ENCODE measurements around the gene DENND1A.

Gene DENND1A

DNA sequence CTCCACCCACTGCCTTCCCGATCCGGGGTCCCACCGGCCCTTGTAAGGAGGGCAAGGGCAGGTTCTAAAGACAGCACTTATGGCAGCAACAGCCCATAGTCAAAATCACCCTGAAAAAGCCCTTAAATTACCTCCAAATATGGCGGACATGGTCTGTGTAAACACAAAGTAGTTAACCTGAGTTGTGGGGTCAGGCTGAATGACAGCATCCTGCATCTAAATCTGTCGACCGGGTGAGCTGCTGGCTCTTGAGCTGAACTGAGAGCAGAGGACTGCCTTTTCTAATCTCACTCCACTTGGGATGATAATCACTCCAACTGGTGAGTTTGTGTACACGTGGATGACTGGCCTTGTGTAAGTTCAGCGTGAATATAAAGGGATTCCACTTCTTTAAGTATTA is 249.6 kb downstream of the DENND1A start:
- H3K79me2 ChIP-seq (ENCODE audit: insufficient read depth, low read length) = no peaks in the 10 kb centered on the region
- no peaks in the 10 kb centered on the region for H3F3A ChIP-seq (ENCODE audit: low read depth)
- no peaks in the 10 kb centered on the region for H4K20me1 ChIP-seq (ENCODE audit: insufficient read depth, low read length, poor library complexity, severe bottlenecking)
- H3K4me1 ChIP-seq (ENCODE audit: insufficient read depth, low read length, poor library complexity, severe bottlenecking) = peaks cover 6% of the 10 kb centered on the region
- H3K27me3 ChIP-seq (ENCODE audit: insufficient read depth, low read length, poor library complexity, severe bottlenecking) = no peaks in the 10 kb centered on the region
- H2AFZ ChIP-seq (ENCODE audit: low read length) = no peak overlapping the region
- H3K9ac ChIP-seq (ENCODE audit: low read depth, low read length, poor library complexity, severe bottlenecking) = no peak overlapping the region
- no peak overlapping the region for H3K4me3 ChIP-seq (ENCODE audit: low read length, poor library complexity, severe bottlenecking)
- no peaks in the 10 kb centered on the region for H3K9me3 ChIP-seq (ENCODE audit: insufficient read depth, low read depth, low read length)
- no peak overlapping the region for H3K4me2 ChIP-seq (ENCODE audit: low read depth, low read length, poor library complexity, severe bottlenecking)
- no peaks in the 10 kb centered on the region for H3K9me2 ChIP-seq (replicated peaks; ENCODE audit: low read depth, low read length)
- TF ChIP-seq EZH2phosphoT487 (IDR thresholded peaks at IDR 0.05; ENCODE audit: borderline replicate concordance) = no peak
- TF ChIP-seq, protein P1, sequence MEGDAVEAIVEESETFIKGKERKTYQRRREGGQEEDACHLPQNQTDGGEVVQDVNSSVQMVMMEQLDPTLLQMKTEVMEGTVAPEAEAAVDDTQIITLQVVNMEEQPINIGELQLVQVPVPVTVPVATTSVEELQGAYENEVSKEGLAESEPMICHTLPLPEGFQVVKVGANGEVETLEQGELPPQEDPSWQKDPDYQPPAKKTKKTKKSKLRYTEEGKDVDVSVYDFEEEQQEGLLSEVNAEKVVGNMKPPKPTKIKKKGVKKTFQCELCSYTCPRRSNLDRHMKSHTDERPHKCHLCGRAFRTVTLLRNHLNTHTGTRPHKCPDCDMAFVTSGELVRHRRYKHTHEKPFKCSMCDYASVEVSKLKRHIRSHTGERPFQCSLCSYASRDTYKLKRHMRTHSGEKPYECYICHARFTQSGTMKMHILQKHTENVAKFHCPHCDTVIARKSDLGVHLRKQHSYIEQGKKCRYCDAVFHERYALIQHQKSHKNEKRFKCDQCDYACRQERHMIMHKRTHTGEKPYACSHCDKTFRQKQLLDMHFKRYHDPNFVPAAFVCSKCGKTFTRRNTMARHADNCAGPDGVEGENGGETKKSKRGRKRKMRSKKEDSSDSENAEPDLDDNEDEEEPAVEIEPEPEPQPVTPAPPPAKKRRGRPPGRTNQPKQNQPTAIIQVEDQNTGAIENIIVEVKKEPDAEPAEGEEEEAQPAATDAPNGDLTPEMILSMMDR (conservative IDR thresholded peaks at IDR 0.05; ENCODE audit: low read length) = no peak
- no peaks in the 10 kb centered on the region for H3K36me3 ChIP-seq (ENCODE audit: insufficient read depth, low read length)

DNA sequence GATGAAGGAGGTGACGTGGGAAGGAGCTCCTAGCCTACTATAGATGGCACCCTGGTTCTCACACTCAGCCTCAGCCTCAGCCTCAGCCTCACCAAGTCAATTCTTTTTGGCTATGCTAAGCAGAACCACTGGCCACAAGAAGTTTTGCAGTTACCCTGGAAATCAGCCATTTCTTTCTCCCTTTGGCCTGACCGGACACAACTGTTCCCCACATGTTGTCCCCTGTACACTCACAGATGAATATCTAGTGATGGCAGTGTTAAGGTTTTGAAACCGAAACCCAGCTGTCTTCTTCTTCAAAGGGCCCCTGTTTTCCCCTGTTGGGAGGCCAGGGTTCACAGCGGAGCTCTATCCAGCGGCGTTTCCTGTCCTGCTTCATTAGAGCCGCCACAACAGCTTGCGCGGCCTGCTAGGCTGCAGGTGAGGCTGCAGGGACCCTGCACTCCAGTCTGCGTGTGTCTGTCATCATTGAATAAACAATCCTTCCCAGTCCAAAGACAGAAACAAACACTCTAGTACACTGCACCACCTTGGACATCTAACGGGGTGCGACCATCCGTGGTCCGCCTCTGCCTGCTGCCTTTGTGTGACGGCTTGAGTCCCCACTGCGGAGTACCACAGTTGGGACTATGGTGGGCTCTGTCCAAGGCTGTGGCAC is 250.5 kb downstream of the DENND1A start:
- Histone ChIP-seq H3K27me3 (ENCODE audit: insufficient read depth, low read length, poor library complexity, severe bottlenecking) (no peaks in the 10 kb centered on the region), H3K9ac (ENCODE audit: low read depth, low read length, poor library complexity, severe bottlenecking) (no peak overlapping the region), H3K9me2 (replicated peaks; ENCODE audit: low read depth, low read length) (no peaks in the 10 kb centered on the region), H2AFZ (ENCODE audit: low read length) (no peak overlapping the region), H3K4me1 (ENCODE audit: insufficient read depth, low read length, poor library complexity, severe bottlenecking) (peaks cover 3% of the 10 kb centered on the region), H3K4me2 (ENCODE audit: low read depth, low read length, poor library complexity, severe bottlenecking) (no peak overlapping the region), H3F3A (ENCODE audit: low read depth) (no peaks in the 10 kb centered on the region), H4K20me1 (ENCODE audit: insufficient read depth, low read length, poor library complexity, severe bottlenecking) (no peaks in the 10 kb centered on the region), H3K9me3 (ENCODE audit: insufficient read depth, low read depth, low read length) (no peaks in the 10 kb centered on the region), H3K79me2 (ENCODE audit: insufficient read depth, low read length) (no peaks in the 10 kb centered on the region), H3K4me3 (ENCODE audit: low read length, poor library complexity, severe bottlenecking) (no peak overlapping the region), H3K36me3 (ENCODE audit: insufficient read depth, low read length) (no peaks in the 10 kb centered on the region)
- TF ChIP-seq, protein P1 (conservative IDR thresholded peaks at IDR 0.05; ENCODE audit: low read length) = no peak
- TF ChIP-seq EZH2phosphoT487 (IDR thresholded peaks at IDR 0.05; ENCODE audit: borderline replicate concordance) = no peak

DNA sequence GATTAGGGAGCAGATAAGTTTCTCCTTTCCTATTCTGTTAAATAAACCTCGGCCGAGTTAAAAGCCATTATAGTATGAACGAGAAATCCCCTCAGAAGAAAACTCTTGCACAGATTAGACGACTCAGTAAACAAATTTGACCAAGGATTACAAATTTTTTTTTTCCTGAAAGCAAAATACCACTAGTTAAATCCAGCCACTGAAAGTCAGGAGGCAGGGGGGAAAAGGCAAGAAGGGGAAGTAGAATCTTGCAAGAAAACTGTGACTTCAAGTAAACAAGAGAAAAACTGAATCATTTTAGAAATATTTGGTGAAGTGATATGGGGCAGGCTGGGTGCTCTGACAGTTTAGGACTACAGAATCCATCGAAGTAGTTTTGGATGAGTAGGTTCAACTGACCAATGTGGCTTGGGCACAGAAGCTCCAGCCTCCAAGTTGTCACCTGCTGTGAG is 251.0 kb downstream of the DENND1A start:
- Histone ChIP-seq H3K9me2 (replicated peaks; ENCODE audit: low read depth, low read length) (no peaks in the 10 kb centered on the region), H3K27me3 (ENCODE audit: insufficient read depth, low read length, poor library complexity, severe bottlenecking) (no peaks in the 10 kb centered on the region), H3K4me1 (ENCODE audit: insufficient read depth, low read length, poor library complexity, severe bottlenecking) (no peaks in the 10 kb centered on the region), H3K36me3 (ENCODE audit: insufficient read depth, low read length) (no peaks in the 10 kb centered on the region), H3K9ac (ENCODE audit: low read depth, low read length, poor library complexity, severe bottlenecking) (no peak overlapping the region), H3K4me2 (ENCODE audit: low read depth, low read length, poor library complexity, severe bottlenecking) (no peak overlapping the region), H3K79me2 (ENCODE audit: insufficient read depth, low read length) (no peaks in the 10 kb centered on the region), H2AFZ (ENCODE audit: low read length) (no peak overlapping the region), H3K4me3 (ENCODE audit: low read length, poor library complexity, severe bottlenecking) (no peak overlapping the region), H3F3A (ENCODE audit: low read depth) (no peaks in the 10 kb centered on the region), H4K20me1 (ENCODE audit: insufficient read depth, low read length, poor library complexity, severe bottlenecking) (no peaks in the 10 kb centered on the region), H3K9me3 (ENCODE audit: insufficient read depth, low read depth, low read length) (no peaks in the 10 kb centered on the region)
- TF ChIP-seq EZH2phosphoT487 (IDR thresholded peaks at IDR 0.05; ENCODE audit: borderline replicate concordance) = no peak
- TF ChIP-seq, protein P1 (conservative IDR thresholded peaks at IDR 0.05; ENCODE audit: low read length) = no peak
